Tibial nerve (tissue), 4 donors: ENCODE results near the gene ZBTB3. TPM values are rescaled to one million over a fixed set of nuclear protein-coding genes. Genes with fewer than 3 reads are reported as not detected.

ENCODE experiments used
- DNase-seq, 2 donors: peaks; one replicate each; pipeline ENCODE4 v3.0.0-alpha.2; 2019; ENCODE audit warnings: low spot score in 2 of 2
- H3K27ac ChIP-seq, 4 donors: fragments of 200-600 bp; sonication (generic) in 3 of 4; one replicate each; pipeline ENCODE4 v1.5.1; 2017 to 2019; ENCODE audit warnings: mild to moderate bottlenecking in 1 of 4
- H3K27me3 ChIP-seq, 2 donors: fragments of 200-600 bp; sonication (generic) in 1 of 2; one replicate each; pipeline versions ENCODE4 v1.5.1 to v1.6.0; 2017 to 2019
- H3K36me3 ChIP-seq, 3 donors: fragments of 200-600 bp; sonication (generic); one replicate each; pipeline ENCODE4 v1.5.1; 2018 to 2019
- H3K4me1 ChIP-seq, 4 donors: fragments of 200-600 bp; sonication (generic) in 3 of 4; one replicate each; pipeline ENCODE4 v1.5.1; 2017 to 2019
- H3K4me3 ChIP-seq, 4 donors: fragments of 200-600 bp; sonication (generic) in 3 of 4; one replicate each; pipeline ENCODE4 v1.5.1; 2017 to 2019; ENCODE audit warnings: mild to moderate bottlenecking in 1 of 4, moderate library complexity in 1 of 4
- H3K9me3 ChIP-seq, 4 donors: fragments of 200-600 bp; sonication (generic) in 3 of 4; one replicate each; pipeline ENCODE4 v1.5.1; 2017 to 2019
- CTCF ChIP-seq, 5 experiments: fragments of 200-600 bp in 3 of 5; fragments of 450-650 bp in 2 of 5; sonication (generic) in 3 of 5; IDR thresholded peaks; one replicate each; pipeline ENCODE4 v1.5.1; 2016 to 2019; ENCODE audit warnings: antibody characterized with exemption in 5 of 5, mild to moderate bottlenecking in 3 of 5, moderate library complexity in 2 of 5
- EP300 ChIP-seq, 2 donors: sonication (generic); formaldehyde crosslinking; IDR thresholded peaks; one replicate each; pipeline ENCODE4 v1.6.1; 2017; ENCODE audit warnings: antibody characterized with exemption in 2 of 2, mild to moderate bottlenecking in 1 of 2
- POLR2A ChIP-seq, 2 donors: fragments of 450-650 bp; IDR thresholded peaks; one replicate each; pipeline ENCODE4 v1.6.1; 2017; ENCODE audit warnings: antibody characterized with exemption in 2 of 2, mild to moderate bottlenecking in 2 of 2, moderate library complexity in 2 of 2
- WGBS, 2 donors: methylation state at CpG; one replicate each; pipeline ENCODE4 v1.1.5; 2018; 5-methylcytosine and 5-hydroxymethylcytosine counted together
- total RNA-seq, 4 donors: library from RNA; depleted of rRNA; stranded (reverse); fragments of >200 nt; gene quantifications; one replicate each; pipeline ENCODE4 v1.1.0, GENCODE V29; 2016

Gene ZBTB3
- total RNA-seq, 4 donors from 2014 or later: 8.1 to 9.8 (median 8.9) TPM

GRCh38 chr11:62709247-62710000, 44.5 kb downstream of the ZBTB3 start:
- Histone ChIP-seq H3K4me1 (peaks cover 0 to 49% (median 31%) of the 10 kb centered on the region in 4 donors), H3K36me3 (peaks cover 0 to 41% (median 4%) of the 10 kb centered on the region in 3 donors), H3K9me3 (no peaks in the 10 kb centered on the region), H3K4me3 (peak overlapping the region; percentile 25 to 70 (median 58)), H3K27me3 (no peaks in the 10 kb centered on the region), H3K27ac (peak overlapping the region; percentile 71 to 95 (median 92))
- TF ChIP-seq CTCF (IDR thresholded peaks at IDR 0.05): peak in 4 of 5 experiments; percentile 3 to 56 (median 18)
- peak; percentile 79 to 87 for TF ChIP-seq EP300 (IDR thresholded peaks at IDR 0.05)
- TF ChIP-seq POLR2A (IDR thresholded peaks at IDR 0.05): peak; percentile 33 to 70
- peak; percentile 97 to 98 for DNase-seq
- WGBS, 2 donors: 1 to 2% methylated on average over 38 to 47 of the region's 47 CpGs

GRCh38 chr11:62708793-62709192, 45.2 kb downstream of the ZBTB3 start:
- 2 to 4% methylated on average over 7 of the region's 7 CpGs for WGBS, 2 donors
- Histone ChIP-seq H3K4me1 (peaks cover 0 to 49% (median 31%) of the 10 kb centered on the region in 4 donors), H3K9me3 (no peaks in the 10 kb centered on the region), H3K36me3 (peaks cover 0 to 35% (median 0%) of the 10 kb centered on the region in 3 donors), H3K4me3 (peak overlapping the region; percentile 25 to 70 (median 58)), H3K27ac (peak overlapping the region; percentile 71 to 95 (median 92)), H3K27me3 (no peaks in the 10 kb centered on the region)
- no peak for TF ChIP-seq CTCF (IDR thresholded peaks at IDR 0.05)
- TF ChIP-seq POLR2A (IDR thresholded peaks at IDR 0.05): no peak
- no peak for TF ChIP-seq EP300 (IDR thresholded peaks at IDR 0.05)
- no peak for DNase-seq

- TF ChIP-seq POLR2A (IDR thresholded peaks at IDR 0.05): no peak
- no peak for TF ChIP-seq CTCF (IDR thresholded peaks at IDR 0.05)
- no peak for TF ChIP-seq EP300 (IDR thresholded peaks at IDR 0.05)
These were observed 45.6 kb downstream of the ZBTB3 start for GRCh38 chr11:62708392-62708791.

GRCh38 chr11:62707277-62707861, 46.6 kb downstream of the ZBTB3 start, which contains the start of the genes BSCL2 and GNG3:
BSCL2 (minus strand) TSS chr11:62707424; CDS start chr11:62707195, 229 bp downstream.
GNG3 (plus strand) TSS chr11:62707676; CDS start chr11:62708296, 620 bp downstream.
- H3K27ac ChIP-seq: peak within 1 kb of the TSS; percentile 71 to 95 (median 92)
- no peaks in the 10 kb centered on the region for H3K9me3 ChIP-seq
- H3K27me3 ChIP-seq: no peaks in the 10 kb centered on the region
- H3K36me3 ChIP-seq: peaks cover 0 to 27% (median 0%) of the 10 kb centered on the region in 3 donors
- peak within 1 kb of the TSS; percentile 66 to 86 (median 78) for H3K4me3 ChIP-seq
- DNase-seq: no peak
- TF ChIP-seq CTCF (IDR thresholded peaks at IDR 0.05) (no peak), POLR2A (IDR thresholded peaks at IDR 0.05) (no peak), EP300 (IDR thresholded peaks at IDR 0.05) (no peak)
- 78% methylated on average over 8 to 9 of the region's 10 CpGs for WGBS, 2 donors
- H3K4me1 ChIP-seq: peaks cover 0 to 49% (median 31%) of the 10 kb centered on the region in 4 donors

More at GRCh38 chr11:62708392-62708791, 45.6 kb downstream of the ZBTB3 start:
- Histone ChIP-seq H3K27ac (peak overlapping the region; percentile 71 to 95 (median 92)), H3K36me3 (peaks cover 0 to 31% (median 0%) of the 10 kb centered on the region in 3 donors), H3K4me1 (peaks cover 0 to 49% (median 31%) of the 10 kb centered on the region in 4 donors), H3K27me3 (no peaks in the 10 kb centered on the region), H3K9me3 (no peaks in the 10 kb centered on the region), H3K4me3 (peak overlapping the region in 2 of 4 donors; percentile 50 to 70)
- DNase-seq: no peak
- 71 to 79% methylated on average over 5 of the region's 5 CpGs for WGBS, 2 donors
